ENCODE measurements around the gene AFF3. TPM values are rescaled to one million over a fixed set of nuclear protein-coding genes. Genes with fewer than 3 reads are reported as not detected.

Gene AFF3
- total and polyA plus RNA-seq, 2 donors (not counting 3 experiments of a cell fraction or from before 2014, with no cell fraction given): 0.06 to 0.07 TPM

- H4K20me1 ChIP-seq (replicated peaks; ENCODE audit: control insufficient read depth, extremely low read depth, insufficient read depth, low read length): no peaks in the 10 kb centered on the region
- H2AFZ ChIP-seq (ENCODE audit: low read depth, low read length): no peak overlapping the region
- CTCF ChIA-PET: no interaction called here
- POLR2A ChIA-PET: no interaction called here
- no peaks in the 10 kb centered on the region for H3K9me3 ChIP-seq (replicated peaks; ENCODE audit: control insufficient read depth, insufficient read depth, low read length)
- H3K79me2 ChIP-seq (ENCODE audit: control insufficient read depth, insufficient read depth, low read length): no peaks in the 10 kb centered on the region
- H3K9ac ChIP-seq (replicated peaks; ENCODE audit: extremely low read depth, insufficient read depth, low read length): no peak overlapping the region
- H3K4me3 ChIP-seq (replicated peaks in 1 of 3; ENCODE audit: insufficient read depth in 1 of 3, low read depth in 1 of 3, low read length in 3 of 3): no peak overlapping the region
- no peaks in the 10 kb centered on the region for H3K4me1 ChIP-seq (ENCODE audit: control insufficient read depth, extremely low read depth, insufficient read depth, low read length)
- dilution Hi-C loops (cut with MboI; ENCODE audit: extremely low pct_ligation_motif_present, low sequenced_read_pairs): no loop called here
- no peak overlapping the region for H3K27ac ChIP-seq (ENCODE audit: insufficient read depth, low read depth, low read length)
- DNase-seq (ENCODE audit: low read depth, low spot score) (no peak), FAIRE-seq (no peak)
- no peak overlapping the region for H3K4me2 ChIP-seq (ENCODE audit: insufficient read depth, low read length)
- no peaks in the 10 kb centered on the region for H3K9me1 ChIP-seq (replicated peaks; ENCODE audit: control insufficient read depth, extremely low read depth, insufficient read depth, low read length)
- no peaks in the 10 kb centered on the region for H3K36me3 ChIP-seq (ENCODE audit: control insufficient read depth in 2 of 2, extremely low read depth in 1 of 2, insufficient read depth in 2 of 2, low read length in 2 of 2)
- TF ChIP-seq POLR2A (IDR thresholded peaks at IDR 0.05; ENCODE audit: low read depth, low read length) (no peak), POLR2AphosphoS5 (IDR thresholded peaks at IDR 0.05; ENCODE audit: insufficient read depth, low read depth, low read length) (no peak), GATA2 (IDR thresholded peaks at IDR 0.05; ENCODE audit: insufficient read depth, insufficient read length, low read depth, low read length) (no peak), EZH2 (IDR thresholded peaks at IDR 0.05; ENCODE audit: borderline replicate concordance, low read depth, low read length, severe bottlenecking) (no peak), MAX (IDR thresholded peaks at IDR 0.05; ENCODE audit: insufficient read depth, insufficient read length) (no peak), CTCF (IDR thresholded peaks at IDR 0.05; ENCODE audit: extremely low read depth in 1 of 2, insufficient read depth in 1 of 2, low read depth in 1 of 2, low read length in 2 of 2) (no peak), FOS (IDR thresholded peaks at IDR 0.05; ENCODE audit: borderline replicate concordance, insufficient read depth, low read length) (no peak), JUN (IDR thresholded peaks at IDR 0.05; ENCODE audit: borderline replicate concordance, insufficient read depth, insufficient read length, low read depth) (no peak), MYC (IDR thresholded peaks at IDR 0.05; ENCODE audit: low read depth, low read length) (no peak)
- no peaks in the 10 kb centered on the region for H3K27me3 ChIP-seq (ENCODE audit: control insufficient read depth in 2 of 2, insufficient read depth in 2 of 2, low read length in 2 of 2)
- intact Hi-C loops (cut with micrococcal nuclease): no loop called here
- BruUV-seq (replicated peaks): no TSS peak
Measured at GRCh38 chr2:99674090-99674489, 468.3 kb downstream of the AFF3 start.
